ENCODE data around the gene TMEM179B. TPM values are rescaled to one million over a fixed set of nuclear protein-coding genes. Genes with fewer than 3 reads are reported as not detected.

Gene TMEM179B
- total and polyA plus RNA-seq, 2 donors (not counting 1 experiment from before 2014, with no cell fraction given) = 41.9 to 69.5 TPM

GRCh38 chr11:62770778-62771143 lies 16.4 kb upstream of the TMEM179B start:
- H3K9ac ChIP-seq (ENCODE audit: insufficient read depth, low read length) = peak overlapping the region; percentile 50
- no peak for TF ChIP-seq EZH2 (IDR thresholded peaks at IDR 0.05; ENCODE audit: low read length, missing control alignments)
- TF ChIP-seq CTCF (conservative IDR thresholded peaks at IDR 0.05 in 1 of 2, IDR thresholded peaks at IDR 0.05 in 1 of 2; ENCODE audit: low read depth in 1 of 2, low read length in 2 of 2) = no peak
- H3K36me3 ChIP-seq (ENCODE audit: control insufficient read depth, insufficient read depth, low read length) = peaks cover 5% of the 10 kb centered on the region
- DNase-seq (ENCODE audit: low read depth in 2 of 2) = no peak
- peak overlapping the region; percentile 97 for H3K4me2 ChIP-seq (ENCODE audit: extremely low read depth, insufficient read depth, low read length)
- no peaks in the 10 kb centered on the region for H3K9me3 ChIP-seq (ENCODE audit: control insufficient read depth, insufficient read depth, low read depth, low read length)
- peaks cover 6% of the 10 kb centered on the region for H3K4me1 ChIP-seq (ENCODE audit: control insufficient read depth, extremely low read depth, insufficient read depth, low read length)
- H2AFZ ChIP-seq (ENCODE audit: low read length) = peak overlapping the region; percentile 96
- peak overlapping the region; percentile 91 for H3K27ac ChIP-seq (ENCODE audit: insufficient read depth, low read length)
- peaks cover 12% of the 10 kb centered on the region for H3K79me2 ChIP-seq (ENCODE audit: control insufficient read depth, insufficient read depth, low read length)
- no peaks in the 10 kb centered on the region for H3K27me3 ChIP-seq (ENCODE audit: control insufficient read depth, insufficient read depth, low read length)
- H3K4me3 ChIP-seq (replicated peaks in 1 of 4; ENCODE audit: control extremely low read depth in 1 of 4, insufficient read depth in 1 of 4, low read depth in 3 of 4, low read length in 4 of 4) = peak overlapping the region; percentile 25 to 78 (median 56)
- H4K20me1 ChIP-seq (ENCODE audit: control insufficient read depth, extremely low read depth, insufficient read depth, low read length) = no peaks in the 10 kb centered on the region

- Histone ChIP-seq H4K20me1 (ENCODE audit: control insufficient read depth, extremely low read depth, insufficient read depth, low read length) (no peaks in the 10 kb centered on the region), H3K36me3 (ENCODE audit: control insufficient read depth, insufficient read depth, low read length) (peaks cover 4% of the 10 kb centered on the region), H3K4me1 (ENCODE audit: control insufficient read depth, extremely low read depth, insufficient read depth, low read length) (peaks cover 6% of the 10 kb centered on the region), H3K9ac (ENCODE audit: insufficient read depth, low read length) (peak within 1 kb of the TSS; percentile 87), H2AFZ (ENCODE audit: low read length) (peak within 1 kb of the TSS; percentile 96), H3K27me3 (ENCODE audit: control insufficient read depth, insufficient read depth, low read length) (no peaks in the 10 kb centered on the region), H3K4me2 (ENCODE audit: extremely low read depth, insufficient read depth, low read length) (peak within 1 kb of the TSS; percentile 97), H3K27ac (ENCODE audit: insufficient read depth, low read length) (peak within 1 kb of the TSS; percentile 91), H3K4me3 (replicated peaks in 1 of 4; ENCODE audit: control extremely low read depth in 1 of 4, insufficient read depth in 1 of 4, low read depth in 3 of 4, low read length in 4 of 4) (peak within 1 kb of the TSS; percentile 25 to 78 (median 56)), H3K79me2 (ENCODE audit: control insufficient read depth, insufficient read depth, low read length) (peaks cover 12% of the 10 kb centered on the region), H3K9me3 (ENCODE audit: control insufficient read depth, insufficient read depth, low read depth, low read length) (no peaks in the 10 kb centered on the region)
- TF ChIP-seq CTCF (conservative IDR thresholded peaks at IDR 0.05 in 1 of 2, IDR thresholded peaks at IDR 0.05 in 1 of 2; ENCODE audit: low read depth in 1 of 2, low read length in 2 of 2) = no peak
- TF ChIP-seq EZH2 (IDR thresholded peaks at IDR 0.05; ENCODE audit: low read length, missing control alignments) = no peak
- DNase-seq (ENCODE audit: low read depth in 2 of 2) = peak; percentile 95 to 97
Measured at GRCh38 chr11:62771144-62772021, 15.8 kb upstream of the TMEM179B start, which contains the start of gene TAF6L. Gene TAF6L (plus strand): TSS chr11:62771396. CDS start chr11:62775784, 4,388 bp downstream.

- DNase-seq (ENCODE audit: low read depth in 2 of 2) = no peak
- Histone ChIP-seq H4K20me1 (ENCODE audit: control insufficient read depth, extremely low read depth, insufficient read depth, low read length) (no peaks in the 10 kb centered on the region), H3K9me3 (ENCODE audit: control insufficient read depth, insufficient read depth, low read depth, low read length) (no peaks in the 10 kb centered on the region), H3K27me3 (ENCODE audit: control insufficient read depth, insufficient read depth, low read length) (no peaks in the 10 kb centered on the region), H3K4me2 (ENCODE audit: extremely low read depth, insufficient read depth, low read length) (no peak overlapping the region), H3K4me1 (ENCODE audit: control insufficient read depth, extremely low read depth, insufficient read depth, low read length) (peaks cover 6% of the 10 kb centered on the region), H3K79me2 (ENCODE audit: control insufficient read depth, insufficient read depth, low read length) (peaks cover 12% of the 10 kb centered on the region), H3K36me3 (ENCODE audit: control insufficient read depth, insufficient read depth, low read length) (peaks cover 10% of the 10 kb centered on the region), H3K9ac (ENCODE audit: insufficient read depth, low read length) (no peak overlapping the region), H3K4me3 (replicated peaks in 1 of 4; ENCODE audit: control extremely low read depth in 1 of 4, insufficient read depth in 1 of 4, low read depth in 3 of 4, low read length in 4 of 4) (no peak overlapping the region), H2AFZ (ENCODE audit: low read length) (no peak overlapping the region), H3K27ac (ENCODE audit: insufficient read depth, low read length) (no peak overlapping the region)
- TF ChIP-seq CTCF (conservative IDR thresholded peaks at IDR 0.05 in 1 of 2, IDR thresholded peaks at IDR 0.05 in 1 of 2; ENCODE audit: low read depth in 1 of 2, low read length in 2 of 2) (no peak), EZH2 (IDR thresholded peaks at IDR 0.05; ENCODE audit: low read length, missing control alignments) (no peak)
Measured at GRCh38 chr11:62774407-62774806, 12.8 kb upstream of the TMEM179B start.

Measured in fibroblast of lung (primary cell).